Osteocyte (in vitro differentiated cells): ENCODE data around the gene PMM2. TPM values are rescaled to one million over a fixed set of nuclear protein-coding genes. Genes with fewer than 3 reads are reported as not detected.

Source experiments
- DNase-seq: peaks from one replicate; pipeline ENCODE4 v3.0.0; 2021; ENCODE audit warnings: mixed read lengths; ENCODE audit not compliant: unreplicated experiment; ENCODE audit errors: extremely low spot score
- H3K27ac Mint-ChIP-seq: one replicate; pipeline ENCODE4 v1.8.0; 2021; ENCODE audit warnings: mild to moderate bottlenecking, mixed read lengths; ENCODE audit not compliant: unreplicated experiment
- H3K27me3 Mint-ChIP-seq: one replicate; pipeline ENCODE4 v1.8.0; 2021; ENCODE audit warnings: mixed read lengths; ENCODE audit not compliant: unreplicated experiment
- H3K36me3 Mint-ChIP-seq: one replicate; pipeline ENCODE4 v1.8.0; 2021; ENCODE audit warnings: mixed read lengths; ENCODE audit not compliant: unreplicated experiment
- H3K4me1 Mint-ChIP-seq: one replicate; pipeline ENCODE4 v1.8.0; 2021; ENCODE audit warnings: mixed read lengths; ENCODE audit not compliant: unreplicated experiment
- H3K4me3 Mint-ChIP-seq: one replicate; pipeline ENCODE4 v1.8.0; 2021; ENCODE audit warnings: mild to moderate bottlenecking, moderate library complexity, mixed read lengths; ENCODE audit not compliant: unreplicated experiment
- H3K9me3 Mint-ChIP-seq: one replicate; pipeline ENCODE4 v1.8.0; 2021; ENCODE audit warnings: mixed read lengths; ENCODE audit not compliant: unreplicated experiment
- CTCF ChIP-seq: fragments of 200-600 bp; sonication (generic); IDR thresholded peaks from 2 replicates; pipeline ENCODE4 v1.5.0; 2021; ENCODE audit warnings: antibody characterized with exemption, mild to moderate bottlenecking, moderate library complexity
- total RNA-seq: library from RNA; stranded (reverse); gene quantifications from 2 replicates; pipeline ENCODE4 v1.2.1, GENCODE V29; 2021

The PMM2 gene
- total RNA-seq, 1 donor from 2014 or later = 42.9 TPM

DNA sequence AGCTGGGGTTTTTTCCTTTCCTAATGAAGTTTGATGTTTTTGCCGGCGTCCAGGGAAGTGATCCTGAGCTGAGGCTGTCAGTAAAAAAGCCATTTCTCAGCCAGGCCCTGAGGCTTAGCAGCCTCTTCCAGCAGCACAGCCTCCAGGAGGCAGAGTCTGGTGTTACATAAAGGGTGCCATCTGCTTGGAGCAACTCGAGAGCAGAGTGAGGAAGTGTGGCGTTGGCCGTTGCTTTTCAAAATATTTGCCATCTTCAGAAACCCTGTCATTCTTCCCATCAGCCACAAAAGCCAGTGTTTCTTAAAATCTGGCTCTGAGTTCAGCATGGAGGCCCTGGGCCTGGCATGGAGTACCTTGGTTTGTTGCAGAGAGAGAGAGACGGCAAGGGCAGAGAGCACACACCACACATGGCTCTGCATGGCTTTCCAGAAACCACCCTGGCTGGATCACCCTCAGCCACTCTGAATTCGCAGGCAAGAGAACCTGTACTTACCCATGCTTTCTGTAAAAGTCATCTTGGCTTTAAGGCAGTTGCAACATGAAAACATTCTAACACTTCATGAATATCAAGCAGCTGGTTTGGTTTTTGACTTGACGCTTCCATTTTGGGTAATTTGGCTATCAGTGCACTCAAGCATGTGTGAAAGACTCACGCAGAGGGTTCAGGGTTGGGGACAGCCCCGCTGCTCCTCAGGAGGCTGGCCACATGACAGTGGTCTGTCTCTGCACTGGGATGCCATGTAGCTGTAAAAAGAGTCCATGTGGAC is 21.0 kb downstream of the PMM2 start:
- no peak for DNase-seq
- H3K27ac Mint-ChIP-seq = peak overlapping the region; percentile 18
- no peaks in the 10 kb centered on the region for H3K4me1 Mint-ChIP-seq
- H3K36me3 Mint-ChIP-seq = peaks cover 52% of the 10 kb centered on the region
- TF ChIP-seq CTCF = no peak
- H3K4me3 Mint-ChIP-seq = no peak overlapping the region
- no peaks in the 10 kb centered on the region for H3K27me3 Mint-ChIP-seq
- no peaks in the 10 kb centered on the region for H3K9me3 Mint-ChIP-seq

DNA sequence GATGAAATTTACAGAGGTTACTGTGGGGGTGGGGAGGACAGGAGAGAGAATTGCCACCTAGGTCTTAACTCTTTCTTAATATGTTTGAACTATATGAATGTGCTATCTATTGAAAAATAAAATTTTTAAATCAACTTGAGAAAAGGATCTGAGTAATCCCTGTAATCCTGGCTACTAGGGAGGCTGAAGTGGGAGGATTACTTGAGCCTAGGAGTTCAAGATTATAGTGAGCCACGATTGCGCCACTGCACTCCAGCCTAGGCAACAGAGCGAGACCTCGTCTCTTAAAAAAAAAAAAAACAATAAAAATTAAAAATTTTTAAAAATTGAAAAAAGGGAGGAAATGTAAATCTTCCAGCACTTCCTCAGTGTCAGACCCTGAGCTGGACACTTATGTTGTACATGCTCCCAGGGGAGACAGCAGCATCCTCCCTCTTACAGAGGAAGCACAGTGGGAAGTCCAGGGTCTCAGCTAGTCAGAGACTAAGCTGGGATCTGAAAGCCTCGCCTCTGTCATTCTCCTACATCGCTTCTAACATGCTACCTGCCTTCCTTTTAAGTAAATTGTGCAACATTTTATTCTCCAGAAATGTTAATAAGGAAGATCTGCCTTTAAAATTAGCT is 21.9 kb downstream of the PMM2 start:
- peaks cover 51% of the 10 kb centered on the region for H3K36me3 Mint-ChIP-seq
- no peak for TF ChIP-seq CTCF
- no peak overlapping the region for H3K4me3 Mint-ChIP-seq
- DNase-seq = no peak
- no peak overlapping the region for H3K27ac Mint-ChIP-seq
- H3K27me3 Mint-ChIP-seq = no peaks in the 10 kb centered on the region
- H3K9me3 Mint-ChIP-seq = no peaks in the 10 kb centered on the region
- no peaks in the 10 kb centered on the region for H3K4me1 Mint-ChIP-seq

DNA sequence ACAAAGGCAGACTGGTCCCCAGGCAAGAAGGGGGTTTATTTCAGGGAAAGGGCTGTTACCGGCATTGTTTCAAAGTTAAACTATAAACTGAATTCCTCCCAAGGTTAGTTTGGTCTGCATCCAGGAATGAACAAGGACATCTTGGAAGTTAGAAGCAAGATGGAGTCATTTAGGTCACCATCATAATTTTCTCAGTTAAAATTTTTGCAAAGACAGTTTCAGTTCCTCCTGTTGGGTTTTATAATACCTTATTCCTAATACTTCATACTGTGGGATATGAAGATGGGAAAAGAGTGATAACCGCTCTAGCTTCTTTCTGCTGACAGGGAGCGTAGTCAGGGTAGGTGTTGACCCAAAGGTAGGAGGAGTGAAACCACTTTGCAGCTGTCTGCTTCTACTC is 24.8 kb downstream of the PMM2 start:
- Mint-ChIP-seq H3K9me3 (no peaks in the 10 kb centered on the region), H3K4me3 (no peak overlapping the region), H3K27ac (no peak overlapping the region), H3K36me3 (peaks cover 47% of the 10 kb centered on the region), H3K27me3 (no peaks in the 10 kb centered on the region), H3K4me1 (peaks cover 2% of the 10 kb centered on the region)
- TF ChIP-seq CTCF = no peak
- DNase-seq = no peak

GRCh38 chr16:8826278-8826879 is 28.7 kb downstream of the PMM2 start:
- Mint-ChIP-seq H3K36me3 (peaks cover 46% of the 10 kb centered on the region), H3K4me3 (no peak overlapping the region), H3K27ac (no peak overlapping the region), H3K9me3 (no peaks in the 10 kb centered on the region), H3K4me1 (peaks cover 2% of the 10 kb centered on the region), H3K27me3 (no peaks in the 10 kb centered on the region)
- no peak for DNase-seq
- TF ChIP-seq CTCF = no peak

DNA sequence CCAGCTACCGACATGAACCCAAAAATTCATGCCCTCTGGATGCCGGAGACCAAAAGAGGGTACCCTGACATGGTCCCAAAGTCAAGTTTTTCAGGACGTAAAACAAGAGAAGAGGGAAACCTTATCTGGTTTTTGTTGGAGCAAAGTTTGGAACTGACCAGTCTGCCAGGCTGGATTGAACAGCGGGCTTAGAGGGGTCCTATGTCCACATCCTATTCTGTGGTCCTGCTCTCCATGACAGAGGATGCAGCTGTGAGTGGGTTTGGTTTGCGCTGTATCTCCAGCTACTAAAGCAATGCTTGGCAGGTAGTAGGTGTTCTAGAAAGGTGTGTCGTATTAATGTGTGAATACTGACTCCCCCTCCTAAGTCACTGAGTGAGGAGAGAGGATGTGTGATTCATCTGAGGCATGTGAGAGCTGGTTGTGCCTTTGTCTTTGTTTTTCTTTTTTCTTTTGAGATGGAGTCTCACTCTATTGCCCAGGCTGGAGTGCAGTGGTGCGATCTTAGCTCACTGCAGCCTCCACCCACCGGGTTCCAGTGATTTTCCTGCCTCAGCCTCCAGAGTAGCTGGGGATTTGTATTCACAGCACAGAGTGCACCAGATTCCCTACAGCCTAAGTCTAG is 31.0 kb downstream of the PMM2 start:
- Mint-ChIP-seq H3K27me3 (no peaks in the 10 kb centered on the region), H3K36me3 (peaks cover 45% of the 10 kb centered on the region), H3K27ac (no peak overlapping the region), H3K4me1 (peaks cover 2% of the 10 kb centered on the region), H3K4me3 (no peak overlapping the region), H3K9me3 (no peaks in the 10 kb centered on the region)
- no peak for TF ChIP-seq CTCF
- no peak for DNase-seq
